HEK293T (cell line): ENCODE results near the gene SPATS2L.

ENCODE experiments used
- ARNT ChIP-seq: fragments of 450-650 bp; IDR thresholded peaks from 2 replicates; pipeline ENCODE4 v1.6.1; 2017; ENCODE audit warnings: mild to moderate bottlenecking
- FOXA1 ChIP-seq: fragments of 450-650 bp; IDR thresholded peaks from 2 replicates; pipeline ENCODE4 v1.6.1; 2016; ENCODE audit warnings: mild to moderate bottlenecking
- TARDBP ChIP-seq: fragments of 450-650 bp; IDR thresholded peaks from 2 replicates; pipeline ENCODE4 v1.6.1; 2016

DNA sequence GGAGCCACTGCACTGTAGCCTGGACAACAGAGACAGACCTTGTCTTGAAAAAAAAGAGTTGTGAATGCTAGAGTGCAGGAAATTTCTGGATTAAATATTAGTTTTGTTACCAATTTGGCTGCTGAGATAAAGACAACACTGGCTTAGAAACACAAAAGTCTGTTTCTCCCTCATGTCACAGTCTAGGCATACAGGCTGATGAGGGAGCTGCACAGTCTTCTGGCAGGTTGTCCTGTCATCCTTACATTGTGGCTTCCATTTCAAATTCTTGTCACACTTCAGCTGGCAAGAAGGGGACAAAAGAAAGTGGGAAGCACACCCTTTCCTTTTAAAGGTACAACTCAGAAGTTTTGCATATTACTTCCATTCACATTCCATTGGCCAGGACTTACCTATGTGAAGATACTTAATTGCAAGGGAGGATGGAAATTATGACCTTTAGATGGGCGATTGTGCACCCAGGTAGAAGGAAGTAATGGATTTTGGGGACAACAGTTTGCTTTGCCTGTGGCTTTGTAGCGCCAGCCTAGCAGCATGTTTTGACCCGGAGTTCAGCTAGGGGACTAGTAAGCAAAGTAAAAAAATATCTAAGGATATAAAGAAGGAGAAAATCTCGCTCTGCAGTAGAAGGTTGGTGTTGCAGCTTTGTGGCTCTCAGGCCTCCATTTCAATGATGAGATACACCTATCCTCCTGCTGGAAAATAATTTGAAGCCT lies 55.9 kb downstream of the SPATS2L start:
- TF ChIP-seq TARDBP (no peak), ARNT (no peak), FOXA1 (no peak)
